ENCODE results near the gene SLC49A4.

The SLC49A4 gene

GRCh38 chr3:122793568-122794416, 1.1 kb upstream of the SLC49A4 start, which contains the start of gene HSPBAP1 (continued):
- TF ChIP-seq ZNF777 (tag by site-specific recombination; IDR thresholded peaks at IDR 0.05; ENCODE audit: borderline replicate concordance) (no peak), ZNF658 (tag by site-specific recombination; IDR thresholded peaks at IDR 0.05) (no peak), ZNF311 (tag by site-specific recombination; IDR thresholded peaks at IDR 0.05; ENCODE audit: borderline replicate concordance) (no peak), ZNF510 (tag by site-specific recombination; IDR thresholded peaks at IDR 0.05; ENCODE audit: insufficient replicate concordance) (no peak), ZNF324 (tag by site-specific recombination; IDR thresholded peaks at IDR 0.05) (0 out of 2 replicates have a peak, but pooled peaks have one; percentile 64), ZNF530 (tag by site-specific recombination; IDR thresholded peaks at IDR 0.05; ENCODE audit: low read depth) (no peak), TSHZ1 (tag by site-specific recombination; IDR thresholded peaks at IDR 0.05; ENCODE audit: borderline replicate concordance) (peak; percentile 14; the same call in 1 of the 2 replicates), KLF1 (tag by site-specific recombination; IDR thresholded peaks at IDR 0.05) (peak; percentile 39; the same call in 1 of the 2 replicates), ZNF169 (tag by site-specific recombination; IDR thresholded peaks at IDR 0.05) (no peak), OVOL3 (tag by site-specific recombination; IDR thresholded peaks at IDR 0.05) (0 out of 2 replicates have a peak, but pooled peaks have one; percentile 5), ZNF645 (tag by site-specific recombination; IDR thresholded peaks at IDR 0.05) (no peak), ATF2 (tag by site-specific recombination; IDR thresholded peaks at IDR 0.05; ENCODE audit: low read depth) (no peak), ZNF660 (tag by site-specific recombination; IDR thresholded peaks at IDR 0.05) (no peak), ZNF747 (tag by site-specific recombination; IDR thresholded peaks at IDR 0.05) (no peak), ZBTB8A (tag by site-specific recombination; IDR thresholded peaks at IDR 0.05) (peak; percentile 24; the same call in 1 of the 2 replicates)

GRCh38 chr3:122794483-122794778, 438 bp upstream of the SLC49A4 start:
- CTCF ChIA-PET = interaction anchor here (0.5 kb wide), 1 partner anchor 465 kb away, joined by 3 read pairs; no protein-coding TSS in a partner anchor
- Histone ChIP-seq H3K9me3 (ENCODE audit: control insufficient read depth, insufficient read depth, low read depth, low read length) (no peaks in the 10 kb centered on the region), H3K4me3 (ENCODE audit: low read depth, low read length) (peak overlapping the region; percentile 71), H3K27ac (ENCODE audit: extremely low read depth, low read depth, low read length) (peak overlapping the region; percentile 84), H3K36me3 (ENCODE audit: control insufficient read depth in 2 of 2, insufficient read depth in 1 of 2, low read length in 2 of 2) (no peaks in the 10 kb centered on the region), H3K4me1 (ENCODE audit: control insufficient read depth, insufficient read depth, low read length) (no peaks in the 10 kb centered on the region; the same call in 1 of the 2 replicates)
- POLR2A ChIA-PET = no interaction called here
- TF ChIP-seq SCRT1 (tag by site-specific recombination; IDR thresholded peaks at IDR 0.05; ENCODE audit: borderline replicate concordance) = peak; percentile 54; the same call in 1 of the 2 replicates
- TF ChIP-seq SP7 (tag by site-specific recombination; IDR thresholded peaks at IDR 0.05) = 0 out of 2 replicates have a peak, but pooled peaks have one; percentile 74
- TF ChIP-seq ZFP37 (tag by site-specific recombination; IDR thresholded peaks at IDR 0.05) = peak; percentile 22; the same call in 1 of the 2 replicates
- peak; percentile 16; the same call in 1 of the 2 replicates for TF ChIP-seq ZNF449 (tag by site-specific recombination; IDR thresholded peaks at IDR 0.05)
- TF ChIP-seq ATF2 (tag by site-specific recombination; IDR thresholded peaks at IDR 0.05; ENCODE audit: low read depth) = peak; percentile 90
- peak; percentile 95 for TF ChIP-seq ZNF629 (tag by site-specific recombination; IDR thresholded peaks at IDR 0.05)
- no peak for TF ChIP-seq ZBTB11 (tag by site-specific recombination; conservative IDR thresholded peaks at IDR 0.05; ENCODE audit: low read depth)
